H1 (cell line): ENCODE data around the gene ABCG1. TPM values are rescaled to one million over a fixed set of nuclear protein-coding genes. Genes with fewer than 3 reads are reported as not detected.

Experiments
- CTCF ChIA-PET: fragments of 300-600 bp; sonication (Branson Sonifier 250); formaldehyde crosslinking; loops from one replicate; lab custom pipeline; 2021; ENCODE audit not compliant: partially characterized antibody; lab: Charles Lee
- POLR2A ChIA-PET: fragments of 300-600 bp; sonication (Branson Sonifier 250); formaldehyde crosslinking; loops from one replicate; lab custom pipeline; 2021; ENCODE audit warnings: inconsistent platforms; ENCODE audit not compliant: partially characterized antibody; lab: Charles Lee
- DNase-seq, 2 experiments: peaks; one replicate each; pipeline versions ENCODE4 v3.0.0 to v3.0.0-alpha.2; 2010 to 2022; ENCODE audit warnings: low spot score in 2 of 2, low read depth in 1 of 2, mixed read lengths in 1 of 2
- FAIRE-seq: peaks from 2 replicates; lab custom pipeline; 2011; peaks lifted over from hg19 to GRCh38; lab: Jason Lieb, UNC
- H2AFZ ChIP-seq: 2 replicates; pipeline ENCODE4 v1.8.1; 2012; ENCODE audit warnings: low read length, inconsistent platforms
- H2AK5ac ChIP-seq: 2 replicates; pipeline ENCODE4 v1.6.1; 2013; ENCODE audit warnings: low read depth, low read length
- H2BK120ac ChIP-seq: replicated peaks from 2 replicates; pipeline ENCODE3; 2013; ENCODE audit warnings: low read depth, low read length, inconsistent platforms
- H2BK12ac ChIP-seq: 2 replicates; pipeline ENCODE4 v1.6.1; 2013; ENCODE audit warnings: low read depth, low read length
- H2BK15ac ChIP-seq: 2 replicates; pipeline ENCODE4 v1.6.1; 2013; ENCODE audit warnings: low read length
- H2BK20ac ChIP-seq: 2 replicates; pipeline ENCODE4 v1.6.1; 2013; ENCODE audit warnings: low read length
- H2BK5ac ChIP-seq: 2 replicates; pipeline ENCODE4 v1.6.1; 2013; ENCODE audit warnings: low read depth, low read length
- H3K14ac ChIP-seq: 2 replicates; pipeline ENCODE4 v1.6.1; 2013; ENCODE audit warnings: inconsistent platforms; ENCODE audit not compliant: insufficient read length
- H3K18ac ChIP-seq: 2 replicates; pipeline ENCODE4 v1.6.1; 2013; ENCODE audit warnings: low read length; ENCODE audit errors: extremely low read depth
- H3K23ac ChIP-seq: 2 replicates; pipeline ENCODE4 v1.6.1; 2013; ENCODE audit warnings: inconsistent platforms; ENCODE audit not compliant: insufficient read length
- H3K23me2 ChIP-seq: 2 replicates; pipeline ENCODE4 v1.6.1; 2013; ENCODE audit warnings: low read depth, low read length
- H3K27ac ChIP-seq: 2 replicates; pipeline ENCODE4 v1.6.1; 2011; ENCODE audit warnings: low read depth, low read length, inconsistent platforms
- H3K27me3 ChIP-seq, 4 experiments: replicated peaks in 1 of 4; 1 replicate in 1 of 4; 2 replicates in 3 of 4; pipeline versions ENCODE4 v1.6.1 to v1.8.1; 2011 to 2013; ENCODE audit warnings: low read length in 3 of 4, mild to moderate bottlenecking in 3 of 4, inconsistent platforms in 2 of 4, mixed read lengths in 2 of 4, moderate library complexity in 1 of 4; ENCODE audit not compliant: control insufficient read depth in 3 of 4, insufficient read depth in 3 of 4; ENCODE audit errors: extremely low read depth in 1 of 4
- H3K36me3 ChIP-seq, 4 experiments: 2 replicates each; pipeline versions ENCODE4 v1.6.1 to v1.8.1; 2011 to 2013; ENCODE audit warnings: mild to moderate bottlenecking in 4 of 4, low read length in 3 of 4, moderate library complexity in 2 of 4, control low read depth in 1 of 4, inconsistent platforms in 1 of 4; ENCODE audit not compliant: insufficient read depth in 4 of 4, control insufficient read depth in 2 of 4
- H3K4ac ChIP-seq: replicated peaks from 2 replicates; pipeline ENCODE3; 2013; ENCODE audit warnings: low read length, low read depth, mixed read lengths, inconsistent platforms; ENCODE audit not compliant: insufficient read length
- H3K4me1 ChIP-seq, 4 experiments: replicated peaks in 1 of 4; 1 replicate in 1 of 4; 2 replicates in 3 of 4; pipeline versions ENCODE4 v1.6.1 to v1.8.1; 2011 to 2013; ENCODE audit warnings: low read length in 3 of 4, inconsistent platforms in 2 of 4, mixed read lengths in 1 of 4; ENCODE audit not compliant: insufficient read depth in 4 of 4, control insufficient read depth in 3 of 4
- H3K4me2 ChIP-seq, 2 experiments: 2 replicates each; pipeline versions ENCODE4 v1.6.1 to v1.8.1; 2011 to 2013; ENCODE audit warnings: low read depth in 2 of 2, low read length in 2 of 2, control low read depth in 1 of 2, inconsistent platforms in 1 of 2, mild to moderate bottlenecking in 1 of 2; ENCODE audit not compliant: insufficient read depth in 1 of 2
- H3K4me3 ChIP-seq, 4 experiments: fragments of 200-600, 300-600 bp in 1 of 4; sonication (generic), shearing (Covaris generic), sonication (Bioruptor Twin) in 1 of 4; 2 replicates each; pipeline versions ENCODE4 v1.5.1 to v1.8.1; 2011 to 2016; ENCODE audit warnings: low read length in 4 of 4, low read depth in 3 of 4, control low read depth in 2 of 4, inconsistent platforms in 2 of 4, mild to moderate bottlenecking in 2 of 4, mixed read lengths in 1 of 4, moderate library complexity in 1 of 4; ENCODE audit not compliant: insufficient read depth in 2 of 4; ENCODE audit errors: extremely low read depth in 1 of 4
- H3K56ac ChIP-seq: replicated peaks from 2 replicates; pipeline ENCODE3; 2013; ENCODE audit warnings: low read depth, mild to moderate bottlenecking, mixed read lengths, low read length, inconsistent platforms; ENCODE audit not compliant: insufficient read length
- H3K79me1 ChIP-seq: 2 replicates; pipeline ENCODE4 v1.6.1; 2013; ENCODE audit warnings: low read depth, low read length, control low read depth
- H3K79me2 ChIP-seq, 2 experiments: 2 replicates each; pipeline versions ENCODE4 v1.6.1 to v1.8.1; 2012 to 2013; ENCODE audit warnings: low read length in 2 of 2, mild to moderate bottlenecking in 2 of 2, inconsistent platforms in 1 of 2; ENCODE audit not compliant: insufficient read depth in 2 of 2, control insufficient read depth in 1 of 2
- H3K9ac ChIP-seq, 4 experiments: replicated peaks in 1 of 4; 1 replicate in 1 of 4; 2 replicates in 3 of 4; pipeline versions ENCODE4 v1.6.1 to v1.8.1; 2011 to 2013; ENCODE audit warnings: low read depth in 3 of 4, low read length in 3 of 4, control low read depth in 2 of 4, mild to moderate bottlenecking in 2 of 4, moderate library complexity in 2 of 4, inconsistent platforms in 1 of 4; ENCODE audit errors: extremely low read depth in 1 of 4
- H3K9me3 ChIP-seq, 2 experiments: 2 replicates each; pipeline versions ENCODE4 v1.6.1 to v1.8.1; 2012 to 2013; ENCODE audit warnings: mild to moderate bottlenecking in 2 of 2, moderate library complexity in 2 of 2, control low read depth in 1 of 2, inconsistent platforms in 1 of 2, low read depth in 1 of 2, low read length in 1 of 2, mixed read lengths in 1 of 2; ENCODE audit not compliant: insufficient read depth in 2 of 2
- H4K20me1 ChIP-seq, 2 experiments: replicated peaks in 1 of 2; 2 replicates each; pipeline versions ENCODE3 to v1.8.1; 2011 to 2013; ENCODE audit warnings: inconsistent platforms in 2 of 2, low read length in 2 of 2, mild to moderate bottlenecking in 1 of 2; ENCODE audit not compliant: insufficient read depth in 2 of 2, control insufficient read depth in 1 of 2
- H4K5ac ChIP-seq: 2 replicates; pipeline ENCODE4 v1.6.1; 2013; ENCODE audit warnings: low read length, low read depth, mixed read lengths, inconsistent platforms; ENCODE audit not compliant: insufficient read length
- H4K8ac ChIP-seq: 2 replicates; pipeline ENCODE4 v1.8.0; 2013; ENCODE audit warnings: mild to moderate bottlenecking, moderate library complexity, low read length, inconsistent platforms; ENCODE audit not compliant: insufficient read depth; ENCODE audit errors: extremely low read depth
- H4K91ac ChIP-seq: replicated peaks from 2 replicates; pipeline ENCODE3; 2013; ENCODE audit warnings: low read length, mixed read lengths, inconsistent platforms; ENCODE audit not compliant: insufficient read length
- RXRA ChIP-seq: IDR thresholded peaks from 2 replicates; pipeline ENCODE4 v1.6.1; 2011; ENCODE audit warnings: low read depth, mild to moderate bottlenecking, low read length, moderate library complexity; ENCODE audit not compliant: insufficient read depth
- SAP30 ChIP-seq: fragments of 300-600 bp; sonication (generic); IDR thresholded peaks from 2 replicates; pipeline ENCODE4 v1.7.1; 2012; ENCODE audit warnings: low read length, moderate library complexity, mild to moderate bottlenecking, inconsistent platforms; ENCODE audit not compliant: insufficient read depth, insufficient replicate concordance
- WGBS, 2 experiments: shearing (Covaris generic) in 1 of 2; methylation state at CpG; one replicate each; pipeline versions ENCODE4 v1.1.6 to v1.1.7; 2013 to 2015; ENCODE audit warnings: low lambda C conversion rate in 2 of 2, mixed read lengths in 2 of 2, inconsistent platforms in 1 of 2, low coverage in 1 of 2, missing lambda C conversion rate in 1 of 2; ENCODE audit not compliant: insufficient replicate concordance in 2 of 2, insufficient coverage in 1 of 2, insufficient read length in 1 of 2; ENCODE audit errors: extremely low coverage in 1 of 2, missing lambda C conversion rate in 1 of 2; 5-methylcytosine and 5-hydroxymethylcytosine counted together
- polyA plus RNA-seq, 7 experiments: library from polyadenylated mRNA; depleted of rRNA in 3 of 7; stranded (reverse) in 5 of 7; unstranded in 2 of 7; fragments of >200 nt in 5 of 7; fragments of 200-250 nt in 2 of 7; gene quantifications; 1 replicate in 5 of 7; 2 replicates in 1 of 7; 4 replicates in 1 of 7; pipeline versions ENCODE4 v1.2.1 to v1.2.3, GENCODE V29; 2011 to 2013; ENCODE audit warnings: missing spikeins in 2 of 7, mixed read lengths in 2 of 7
- total RNA-seq: library from RNA; stranded (reverse); fragmentation: NEBNext Ultra II Directional; extraction: Animal tissue kit (Norgen Biotek cat#: 25700); gene quantifications from 2 replicates; pipeline ENCODE4 v1.2.1, GENCODE V29; 2021

Gene ABCG1
- total and polyA plus RNA-seq, 2 of the 8 experiments (the other 6 are each of a cell fraction or from before 2014, with no cell fraction given): 2.1 to 4.0 TPM

- Histone ChIP-seq H3K79me2 (no peaks in the 10 kb centered on the region), H3K36me3 (no peaks in the 10 kb centered on the region), H3K79me1 (no peaks in the 10 kb centered on the region), H2BK15ac (peak overlapping the region; percentile 98; the same call in 1 of the 2 replicates), H3K9ac (peak overlapping the region in 2 of 4 experiments; percentile 51 to 60; a peak in 4 of 7 replicates), H2BK5ac (peak overlapping the region; percentile 72; the same call in 1 of the 2 replicates), H3K4me1 (peaks cover 7 to 21% (median 13%) of the 10 kb centered on the region in 4 experiments), H4K20me1 (peaks cover 0 to 1% of the 10 kb centered on the region in 2 experiments), H2BK12ac (peak overlapping the region; percentile 96), H3K4ac (no peak overlapping the region), H2BK120ac (peak overlapping the region; percentile 41), H3K4me2 (peak overlapping the region; percentile 59 to 94), H3K9me3 (no peaks in the 10 kb centered on the region), H3K27me3 (peaks cover 0 to 24% (median 20%) of the 10 kb centered on the region in 4 experiments; a peak in 6 of 7 replicates), H3K27ac (no peak overlapping the region), H2BK20ac (peak overlapping the region; percentile 43; the same call in 1 of the 2 replicates), H3K23ac (no peak overlapping the region), H3K14ac (no peak overlapping the region), H3K56ac (no peak overlapping the region), H4K5ac (no peak overlapping the region), H3K18ac (peak overlapping the region; percentile 76), H3K4me3 (peak overlapping the region; percentile 21 to 60 (median 35)), H2AFZ (peak overlapping the region; percentile 89; the same call in 1 of the 2 replicates), H4K91ac (peak overlapping the region; percentile 53), H3K23me2 (peaks cover 5% of the 10 kb centered on the region; the same call in 1 of the 2 replicates), H4K8ac (peak overlapping the region; percentile 98; the same call in 1 of the 2 replicates), H2AK5ac (0 out of 2 replicates have a peak overlapping the region, but pooled peaks have one; percentile 71)
- CTCF ChIA-PET: interaction anchor here (0.6 to 2.3 kb wide), 14 partner anchors 11 to 234 kb away, joined by 3 to 12 read pairs (median 4); partner anchors contain the start of gene ABCG1
- WGBS, 2 experiments: 7% methylated on average over 51 of the region's 73 CpGs; no CpG with 5 or more reads in 1 of the 2 experiments
- FAIRE-seq (no peak), DNase-seq (peak in 1 of 2 experiments; percentile 81)
- POLR2A ChIA-PET: interaction anchor here (0.7 to 2.8 kb wide), 8 partner anchors 9 to 278 kb away, joined by 3 to 18 read pairs (median 4); no protein-coding TSS in a partner anchor
- TF ChIP-seq SAP30 (no peak), RXRA (peak; percentile 91)
Observed at GRCh38 chr21:42234464-42235241, 15.7 kb downstream of the ABCG1 start.
